Endothelial cell of umbilical vein (primary cell): Measurements from ENCODE around the gene IDH1. TPM values are rescaled to one million over a fixed set of nuclear protein-coding genes. Genes with fewer than 3 reads are reported as not detected.

ENCODE experiments used
- BruUV-seq: library from RNA; stranded (reverse); fragments of 400-500 nt; replicated peaks from 2 replicates; lab custom pipeline; 2021; lab: Mats Ljungman, UMichigan
- CTCF ChIA-PET: fragments of 300-600, 350-600 bp; sonication (Branson Sonifier 250); formaldehyde crosslinking; loops from one replicate; lab custom pipeline; 2021; ENCODE audit warnings: antibody characterized with exemption, inconsistent platforms; lab: Charles Lee
- POLR2A ChIA-PET: fragments of 300-600, 350-600 bp; sonication (Branson Sonifier 250); formaldehyde crosslinking; loops from one replicate; lab custom pipeline; 2021; ENCODE audit warnings: antibody characterized with exemption, inconsistent platforms; lab: Charles Lee
- DNase-seq: peaks from one replicate; pipeline ENCODE4 v3.0.0-alpha.2; 2011; ENCODE audit warnings: low read depth, low spot score
- FAIRE-seq: peaks from 2 replicates; lab custom pipeline; 2011; peaks lifted over from hg19 to GRCh38; lab: Jason Lieb, UNC
- H2AFZ ChIP-seq: 2 replicates; pipeline ENCODE4 v1.6.0; 2012; ENCODE audit warnings: low read depth, low read length, control low read depth, inconsistent platforms
- H3K27ac ChIP-seq: 2 replicates; pipeline ENCODE4 v1.5.1; 2011; ENCODE audit warnings: low read depth, mild to moderate bottlenecking, control low read depth, low read length, moderate library complexity; ENCODE audit not compliant: insufficient read depth
- H3K27me3 ChIP-seq, 2 experiments: 2 replicates each; pipeline versions ENCODE4 v1.6.0 to v1.6.1; 2011; ENCODE audit warnings: low read length in 2 of 2, mixed read lengths in 1 of 2; ENCODE audit not compliant: control insufficient read depth in 2 of 2, insufficient read depth in 2 of 2
- H3K36me3 ChIP-seq, 2 experiments: 2 replicates in 1 of 2; 3 replicates in 1 of 2; pipeline ENCODE4 v1.5.1; 2011; ENCODE audit warnings: low read length in 2 of 2, mild to moderate bottlenecking in 1 of 2, moderate library complexity in 1 of 2; ENCODE audit not compliant: control insufficient read depth in 2 of 2, insufficient read depth in 2 of 2; ENCODE audit errors: extremely low read depth in 1 of 2
- H3K4me1 ChIP-seq: 3 replicates; pipeline ENCODE4 v1.5.1; 2011; ENCODE audit warnings: mild to moderate bottlenecking, low read length; ENCODE audit not compliant: control insufficient read depth, insufficient read depth; ENCODE audit errors: extremely low read depth
- H3K4me2 ChIP-seq: 2 replicates; pipeline ENCODE4 v1.6.1; 2011; ENCODE audit warnings: low read length, control low read depth, mixed read lengths; ENCODE audit not compliant: insufficient read depth
- H3K4me3 ChIP-seq, 3 experiments: fragments of 200-600 bp in 1 of 3; sonication (generic), shearing (Covaris generic) in 1 of 3; replicated peaks in 1 of 3; 2 replicates each; pipeline ENCODE4 v1.5.1; 2011 to 2016; ENCODE audit warnings: control low read depth in 3 of 3, low read length in 3 of 3, mild to moderate bottlenecking in 2 of 3, inconsistent platforms in 1 of 3, low read depth in 1 of 3, moderate library complexity in 1 of 3; ENCODE audit not compliant: insufficient read depth in 1 of 3
- H3K79me2 ChIP-seq: 2 replicates; pipeline ENCODE4 v1.6.0; 2012; ENCODE audit warnings: low read length, inconsistent platforms; ENCODE audit not compliant: control insufficient read depth, insufficient read depth
- H3K9ac ChIP-seq: replicated peaks from 2 replicates; pipeline ENCODE3; 2011; ENCODE audit warnings: low read length, control low read depth; ENCODE audit not compliant: insufficient read depth; ENCODE audit errors: extremely low read depth
- H3K9me1 ChIP-seq: replicated peaks from 3 replicates; pipeline ENCODE4 v1.6.0; 2011; ENCODE audit warnings: mild to moderate bottlenecking, low read length; ENCODE audit not compliant: control insufficient read depth, insufficient read depth; ENCODE audit errors: extremely low read depth
- H3K9me3 ChIP-seq: replicated peaks from 2 replicates; pipeline ENCODE4 v1.5.1; 2012; ENCODE audit warnings: low read length, inconsistent platforms; ENCODE audit not compliant: control insufficient read depth, insufficient read depth
- H4K20me1 ChIP-seq: replicated peaks from 2 replicates; pipeline ENCODE3; 2011; ENCODE audit warnings: mild to moderate bottlenecking, low read length; ENCODE audit not compliant: control insufficient read depth, insufficient read depth; ENCODE audit errors: extremely low read depth
- CTCF ChIP-seq, 2 donors: IDR thresholded peaks; 1 replicate in 1 of 2; 2 replicates in 1 of 2; pipeline ENCODE4 v1.5.1; 2011; ENCODE audit warnings: low read length in 2 of 2, mild to moderate bottlenecking in 2 of 2, moderate library complexity in 2 of 2, control low read depth in 1 of 2, inconsistent platforms in 1 of 2, low read depth in 1 of 2; ENCODE audit not compliant: insufficient read depth in 1 of 2; ENCODE audit errors: extremely low read depth in 1 of 2
- EZH2 ChIP-seq: IDR thresholded peaks from 2 replicates; pipeline ENCODE4 v1.6.1; 2012; ENCODE audit warnings: borderline replicate concordance, low read depth, mild to moderate bottlenecking, moderate library complexity, low read length, inconsistent platforms; ENCODE audit not compliant: severe bottlenecking
- FOS ChIP-seq: IDR thresholded peaks from 2 replicates; pipeline ENCODE4 v1.6.1; 2011; ENCODE audit warnings: mild to moderate bottlenecking, low read length, moderate library complexity, borderline replicate concordance; ENCODE audit not compliant: insufficient read depth
- GATA2 ChIP-seq: IDR thresholded peaks from 2 replicates; pipeline ENCODE4 v1.7.0; 2011; ENCODE audit warnings: low read depth, mild to moderate bottlenecking, moderate library complexity, mixed read lengths, low read length; ENCODE audit not compliant: insufficient read length, insufficient read depth
- JUN ChIP-seq: IDR thresholded peaks from 2 replicates; pipeline ENCODE4 v1.6.1; 2011; ENCODE audit warnings: borderline replicate concordance, low read depth; ENCODE audit not compliant: insufficient read length, insufficient read depth
- MAX ChIP-seq: IDR thresholded peaks from 2 replicates; pipeline ENCODE4 v1.6.1; 2011; ENCODE audit not compliant: insufficient read depth, insufficient read length
- MYC ChIP-seq: IDR thresholded peaks from one replicate; pipeline ENCODE4 v1.6.1; 2011; ENCODE audit warnings: mild to moderate bottlenecking, low read depth, low read length
- POLR2A ChIP-seq: IDR thresholded peaks from 2 replicates; pipeline ENCODE4 v1.6.1; 2012; ENCODE audit warnings: low read depth, mild to moderate bottlenecking, control low read depth, low read length
- POLR2AphosphoS5 ChIP-seq: IDR thresholded peaks from 2 replicates; pipeline ENCODE4 v1.6.1; 2012; ENCODE audit warnings: low read depth, mild to moderate bottlenecking, control low read depth, low read length, moderate library complexity; ENCODE audit not compliant: insufficient read depth
- dilution Hi-C: fragments of 300-500 bp; cut with MboI; formaldehyde crosslinking; loops from one replicate; pipeline ENCODE4 v1.15.0; 2019; ENCODE audit warnings: low sequenced_read_pairs; ENCODE audit not compliant: extremely low pct_ligation_motif_present
- intact Hi-C: fragments of 100-400 bp; cut with micrococcal nuclease; formaldehyde crosslinking; loops from one replicate; pipeline ENCODE4 v1.10.0; 2022
- polyA plus RNA-seq, 4 experiments: library from polyadenylated mRNA; depleted of rRNA in 3 of 4; stranded (reverse) in 3 of 4; unstranded in 1 of 4; fragments of >200 nt; gene quantifications; 2 replicates each; pipeline versions ENCODE4 v1.2.1 to v1.2.3, GENCODE V29; 2011 to 2012; ENCODE audit warnings: missing spikeins in 1 of 4
- total RNA-seq: library from RNA; stranded (reverse); gene quantifications from 2 replicates; pipeline ENCODE4 v1.2.3, GENCODE V29; 2021

IDH1 gene
- total and polyA plus RNA-seq, 2 donors (not counting 3 experiments of a cell fraction or from before 2014, with no cell fraction given): 63.1 to 107 TPM

GRCh38 chr2:208304157-208304556 lies 49.3 kb upstream of the IDH1 start:
- Histone ChIP-seq H3K36me3 (peaks cover 11 to 17% of the 10 kb centered on the region in 2 experiments), H3K9me3 (no peaks in the 10 kb centered on the region), H3K4me3 (no peak overlapping the region), H3K27me3 (no peaks in the 10 kb centered on the region), H4K20me1 (no peaks in the 10 kb centered on the region), H2AFZ (no peak overlapping the region), H3K27ac (no peak overlapping the region), H3K79me2 (no peaks in the 10 kb centered on the region), H3K9me1 (no peaks in the 10 kb centered on the region), H3K4me2 (no peak overlapping the region), H3K9ac (no peak overlapping the region), H3K4me1 (no peaks in the 10 kb centered on the region)
- ChIA-PET POLR2A (no interaction called here), CTCF (interaction anchor here (1.3 kb wide), 1 partner anchor 62 kb away, joined by 3 read pairs; no protein-coding TSS in a partner anchor)
- TF ChIP-seq GATA2: no peak
- TF ChIP-seq JUN: no peak
- TF ChIP-seq FOS: no peak
- no peak for TF ChIP-seq POLR2A
- no peak for TF ChIP-seq CTCF (IDR thresholded peaks at IDR 0.05; ENCODE audit: extremely low read depth in 1 of 2, insufficient read depth in 1 of 2, low read depth in 1 of 2, low read length in 2 of 2)
- TF ChIP-seq EZH2: no peak
- TF ChIP-seq MYC: no peak
- no peak for TF ChIP-seq POLR2AphosphoS5
- TF ChIP-seq MAX: no peak
- dilution Hi-C loops: no loop called here
- BruUV-seq: no TSS peak
- intact Hi-C loops: no loop called here
- DNase-seq (no peak), FAIRE-seq (no peak)
